GF-D8 (cell line): Measurements from ENCODE around the gene SLIT1.

ENCODE experiments used
- DNase-seq: peaks from one replicate; lab custom pipeline; 2025; lab: John Stamatoyannopoulos, UW

Gene SLIT1

DNA sequence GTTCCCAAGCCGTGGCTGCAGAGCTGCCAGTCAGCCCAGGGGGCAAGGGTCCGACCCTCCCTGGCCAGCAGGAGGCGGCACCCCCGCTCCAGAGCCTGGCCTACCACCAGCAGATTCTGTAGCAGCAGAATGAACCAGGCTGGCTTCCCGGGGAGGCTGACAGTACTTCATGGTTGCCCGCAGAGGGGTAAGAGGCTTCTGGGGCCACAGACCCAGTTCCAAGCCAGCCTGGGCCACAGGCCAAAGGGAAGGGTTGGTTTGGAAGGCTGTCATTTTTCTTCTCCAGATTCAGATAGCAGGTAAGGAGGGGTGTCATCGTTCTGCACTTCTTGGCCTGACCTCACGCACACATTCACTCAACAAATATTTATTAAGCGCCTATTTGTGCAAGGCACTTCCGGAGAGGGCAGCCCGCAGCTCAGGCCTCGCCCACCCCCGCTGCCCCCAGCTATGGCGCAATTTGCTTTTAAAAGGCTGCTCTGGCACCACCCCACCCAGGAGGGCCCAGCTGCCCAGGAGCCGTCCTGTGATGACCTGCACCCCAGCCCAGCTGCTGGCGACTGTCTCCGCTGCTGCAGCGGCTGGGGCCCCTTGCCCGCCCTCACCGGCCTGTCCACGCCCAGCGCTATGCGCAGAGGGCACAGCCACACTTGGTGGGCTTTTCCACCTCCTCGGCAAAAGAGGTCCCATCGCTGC, 185.1 kb downstream of the SLIT1 start:
- no peak for DNase-seq

- no peak for DNase-seq
These were observed 185.8 kb downstream of the SLIT1 start for GRCh38 chr10:96999987-97000386.

- DNase-seq = no peak
These were observed 186.4 kb downstream of the SLIT1 start for GRCh38 chr10:96999337-96999736.

DNA sequence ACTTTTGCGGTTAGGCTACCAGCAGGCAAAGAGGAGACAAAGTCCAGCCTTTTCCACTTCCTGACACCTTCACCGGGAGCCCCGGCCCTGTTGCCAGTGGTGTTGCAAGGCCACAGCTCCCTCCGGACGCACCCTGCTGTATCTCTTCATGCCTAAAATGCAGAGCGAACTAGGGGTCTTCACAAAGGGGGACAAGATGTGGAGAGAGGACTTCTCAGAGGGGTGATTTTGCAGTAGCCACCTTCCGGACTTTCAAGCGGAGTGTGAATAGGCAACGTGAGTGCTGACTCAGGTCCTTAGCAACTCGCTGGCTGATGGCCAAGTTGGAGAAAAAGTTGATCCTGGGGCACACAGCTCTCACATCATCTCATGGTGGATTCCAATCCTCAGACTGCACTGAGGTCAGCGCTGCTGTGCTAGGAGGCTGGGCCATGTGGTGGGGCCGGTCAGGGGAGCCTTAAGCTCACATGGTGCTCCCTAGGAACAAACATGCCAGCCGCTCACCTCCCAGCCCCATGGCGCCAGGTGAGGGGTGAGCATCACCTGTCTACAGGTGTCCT, 187.3 kb downstream of the SLIT1 start:
- no peak for DNase-seq

DNA sequence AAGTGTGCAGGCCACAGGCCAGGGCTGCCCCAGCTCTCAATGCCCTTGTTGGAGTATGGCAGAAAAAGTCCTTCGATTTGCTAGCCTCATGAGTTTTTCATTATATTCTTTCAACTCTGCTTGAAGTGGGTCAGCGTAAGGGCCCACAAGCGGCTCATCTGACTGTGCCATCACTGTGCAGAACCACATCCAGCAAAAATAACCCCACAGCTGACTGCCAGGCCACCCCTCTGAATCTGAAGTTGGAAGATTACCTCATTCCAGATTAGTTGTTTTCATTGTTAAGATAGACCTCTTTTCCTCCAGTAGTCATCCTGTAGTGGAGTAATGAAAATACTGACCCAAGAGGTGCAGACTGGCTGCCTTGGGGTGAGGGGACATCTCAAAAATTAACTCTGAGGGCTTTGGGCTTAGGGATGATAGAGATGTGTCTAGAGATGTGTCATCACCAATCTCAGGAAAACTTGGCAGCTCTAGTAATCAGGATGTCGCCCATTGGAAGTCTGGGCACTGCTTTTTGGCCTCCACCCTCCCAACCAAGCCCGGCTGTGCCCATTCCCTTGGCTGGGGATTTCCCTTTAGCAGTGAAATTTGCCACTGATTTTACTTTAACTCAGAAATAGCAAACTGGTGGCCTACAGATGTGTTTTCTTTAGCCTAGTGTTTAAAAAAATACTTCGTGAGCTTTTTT, 189.3 kb downstream of the SLIT1 start:
- DNase-seq = no peak

DNA sequence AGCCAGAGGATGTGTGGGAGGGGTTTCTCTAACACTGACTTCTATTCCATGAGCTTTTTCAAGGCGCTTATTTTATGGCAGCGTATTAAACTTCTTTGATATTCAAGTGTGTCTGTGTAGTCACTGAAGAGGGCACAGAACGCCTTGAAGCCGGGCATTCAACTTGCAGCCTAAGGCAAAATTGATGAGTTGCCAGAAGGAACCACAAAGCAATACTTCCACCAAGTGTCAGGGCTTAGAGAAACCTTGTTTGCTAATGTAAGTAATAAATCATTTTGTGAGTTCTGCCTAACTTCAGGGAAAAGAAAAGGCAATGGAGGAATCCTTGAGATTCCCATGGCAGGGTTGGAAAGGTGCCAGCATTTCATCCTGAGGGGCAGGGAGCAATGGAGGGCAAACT, 189.9 kb downstream of the SLIT1 start:
- DNase-seq = no peak

- no peak for DNase-seq
These were observed 193.0 kb downstream of the SLIT1 start for GRCh38 chr10:96992721-96993120.

- DNase-seq = no peak
These were observed 194.4 kb downstream of the SLIT1 start for GRCh38 chr10:96991313-96991841.

- DNase-seq = no peak
These were observed 197.3 kb downstream of the SLIT1 start for GRCh38 chr10:96988426-96988825.

DNA sequence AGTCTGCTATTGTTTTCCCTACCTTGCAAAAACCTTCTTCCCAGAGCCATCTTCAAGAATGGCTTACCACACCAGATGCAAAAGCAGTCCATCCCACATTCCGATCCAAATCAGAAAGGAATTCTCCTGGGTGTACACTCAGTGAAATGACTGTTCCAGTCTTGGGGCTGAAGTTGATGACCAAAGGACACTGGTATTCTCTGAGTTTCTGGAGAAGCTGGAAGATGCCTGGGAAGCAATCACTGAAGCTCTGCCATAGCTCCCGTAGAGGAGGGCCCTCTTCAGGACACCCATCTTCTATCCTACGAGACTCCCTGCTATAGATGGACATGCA, 197.9 kb downstream of the SLIT1 start:
- no peak for DNase-seq

DNA sequence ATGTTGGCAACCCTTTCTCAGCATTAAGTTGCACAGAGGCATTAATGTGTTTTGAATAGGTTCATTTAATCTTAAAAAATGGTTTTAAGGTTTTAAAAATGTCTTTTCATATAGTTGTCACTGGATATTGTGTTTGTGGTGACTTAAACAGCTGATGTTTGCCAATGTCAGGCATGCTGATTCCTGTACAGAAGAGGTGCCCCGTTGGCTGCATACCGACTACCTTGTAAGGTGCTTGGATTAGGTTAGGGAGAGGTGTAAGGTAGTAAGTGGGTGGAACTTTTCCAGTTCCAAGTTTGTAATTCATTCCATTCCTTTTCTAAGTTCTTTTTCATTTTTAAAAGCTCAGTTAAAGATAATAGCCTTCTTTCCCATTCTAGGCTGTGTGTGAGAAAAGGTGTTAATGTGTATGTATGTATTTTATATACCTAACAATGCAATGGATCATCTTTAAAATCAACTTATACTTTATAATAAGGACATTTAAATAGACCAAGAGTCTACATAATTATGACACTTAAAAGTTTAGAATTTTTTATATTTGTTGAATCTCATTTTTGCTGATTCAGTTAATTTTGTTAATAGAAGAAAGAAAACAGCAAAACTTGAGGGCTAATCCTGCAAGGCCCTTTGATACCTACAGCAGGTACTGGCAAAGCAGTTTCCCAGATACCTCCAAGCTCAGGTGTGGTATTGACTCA, 198.5 kb downstream of the SLIT1 start:
- no peak for DNase-seq

- no peak for DNase-seq
These were observed 199.4 kb downstream of the SLIT1 start for GRCh38 chr10:96986200-96986856.

DNA sequence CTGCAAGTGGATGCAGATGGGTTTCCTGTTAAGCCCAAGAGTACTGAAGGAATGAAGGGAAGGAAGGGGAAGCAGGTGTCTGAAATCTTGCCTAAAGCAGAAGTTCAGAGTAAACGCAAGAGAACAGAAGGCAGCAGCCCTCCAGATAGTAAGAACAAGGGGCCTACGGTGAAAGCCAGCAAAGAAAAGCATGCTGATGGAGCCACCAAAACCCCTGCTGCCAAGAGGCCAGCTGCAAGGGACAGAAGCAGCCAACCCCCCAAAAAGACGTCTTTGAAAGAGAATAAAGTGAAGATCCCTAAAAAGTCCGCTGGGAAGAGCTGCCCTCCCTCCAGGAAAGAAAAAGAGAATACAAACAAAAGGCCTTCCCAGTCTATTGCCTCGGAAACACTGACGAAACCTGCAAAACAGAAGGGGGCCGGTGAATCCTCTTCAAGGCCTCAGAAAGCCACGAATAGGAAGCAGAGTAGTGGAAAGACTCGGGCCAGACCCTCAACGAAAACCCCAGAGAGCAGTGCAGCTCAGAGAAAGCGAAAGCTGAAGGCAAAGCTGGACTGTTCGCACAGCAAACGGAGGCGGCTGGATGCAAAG, 201.1 kb downstream of the SLIT1 start:
- peak; percentile 79 for DNase-seq

- DNase-seq = no peak
These were observed 203.4 kb downstream of the SLIT1 start for GRCh38 chr10:96982149-96982930.

GRCh38 chr10:96978621-96979154, 207.1 kb downstream of the SLIT1 start:
- DNase-seq = no peak

DNA sequence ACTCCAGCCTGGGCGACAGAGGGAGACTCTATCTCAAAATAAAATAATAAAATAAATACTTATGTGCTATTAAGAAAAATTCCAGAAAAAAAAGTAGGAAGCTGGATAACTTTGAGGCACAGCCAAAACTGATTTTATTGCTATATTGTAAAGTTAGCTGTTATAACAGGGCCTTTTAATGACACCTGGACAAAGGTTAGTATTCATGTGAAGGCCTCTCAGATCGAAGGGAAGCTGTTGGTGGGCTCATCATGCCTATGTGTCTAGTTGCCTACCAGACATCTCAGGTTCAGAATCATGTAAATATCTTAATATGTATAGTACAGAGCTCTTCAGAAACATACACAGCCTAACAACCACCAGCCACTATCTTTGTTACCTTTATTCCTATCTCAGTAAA, 210.6 kb downstream of the SLIT1 start:
- DNase-seq = no peak

GRCh38 chr10:96973809-96974747, 211.7 kb downstream of the SLIT1 start:
- no peak for DNase-seq

DNA sequence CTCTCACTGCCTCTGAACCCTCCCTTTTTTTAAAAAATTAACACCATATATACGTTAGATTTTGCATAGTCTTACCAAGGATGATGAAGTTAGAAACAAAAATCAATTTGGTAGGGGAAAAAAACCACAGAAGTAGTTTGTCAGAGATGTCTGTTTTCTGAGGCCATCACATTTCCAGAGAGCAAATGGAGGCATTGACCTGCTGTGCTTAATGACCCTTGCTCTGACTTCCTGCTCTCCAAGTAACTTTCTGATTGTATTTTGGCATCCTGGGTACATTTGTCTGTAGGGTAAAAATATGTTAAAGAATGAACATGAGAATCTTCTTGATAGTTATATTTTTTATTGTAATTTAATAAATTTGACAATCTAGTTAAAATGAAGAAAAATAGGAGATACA, 213.5 kb downstream of the SLIT1 start:
- DNase-seq = no peak

- no peak for DNase-seq
These were observed 214.4 kb downstream of the SLIT1 start for GRCh38 chr10:96971324-96971723.
